DMS153 treated with DMSO at 0.1 percent for 48 hours (cell line): ENCODE data around the gene GRK5.

Source experiments
- DNase-seq: peaks from one replicate; lab custom pipeline; 2025; ENCODE audit not compliant: unreplicated experiment; lab: John Stamatoyannopoulos, UW

Gene GRK5

GRCh38 chr10:119373294-119374102, 166.1 kb downstream of the GRK5 start:
- DNase-seq: no peak

GRCh38 chr10:119374236-119374635, 166.9 kb downstream of the GRK5 start:
- DNase-seq: no peak

GRCh38 chr10:119375574-119376272, 168.4 kb downstream of the GRK5 start:
- no peak for DNase-seq

GRCh38 chr10:119377451-119377957, 170.1 kb downstream of the GRK5 start:
- DNase-seq: no peak

DNA sequence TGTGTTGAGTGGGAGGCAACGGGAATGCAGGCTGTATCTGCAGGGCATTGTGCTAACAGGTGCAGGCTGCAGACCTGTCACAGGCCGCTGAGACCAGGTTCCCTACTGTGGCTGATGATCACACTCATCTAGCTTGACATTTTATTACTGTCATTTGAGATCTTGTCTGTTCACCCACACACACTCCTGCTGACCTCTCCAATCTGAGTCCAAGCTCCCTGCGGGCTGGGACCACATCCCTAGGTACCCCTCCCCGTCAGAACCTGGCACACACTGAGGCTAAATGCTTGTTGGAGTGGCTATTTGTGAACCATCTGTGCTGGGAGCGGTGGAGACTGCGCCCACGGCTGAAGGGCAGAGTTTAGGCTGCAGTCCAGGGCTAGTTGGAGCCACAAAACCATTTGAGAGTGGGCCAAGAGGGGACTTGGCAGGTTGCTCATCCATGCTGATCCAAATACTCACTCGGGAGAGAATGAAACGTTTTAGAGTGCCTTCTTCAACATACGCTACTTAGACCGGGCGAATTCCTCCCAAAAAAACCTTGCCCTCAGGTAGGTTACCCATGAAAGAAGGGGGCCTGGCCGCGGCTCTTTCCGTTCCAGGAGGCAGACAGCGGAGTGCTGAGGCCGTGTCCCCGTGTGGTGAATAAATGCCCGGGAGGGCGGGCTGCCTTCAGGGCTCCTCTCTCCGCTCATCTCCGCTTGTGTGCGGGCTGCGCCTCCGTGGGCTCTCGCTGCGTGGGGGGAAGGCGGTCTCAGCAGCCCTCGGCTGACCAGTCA, 170.8 kb downstream of the GRK5 start:
- no peak for DNase-seq

DNA sequence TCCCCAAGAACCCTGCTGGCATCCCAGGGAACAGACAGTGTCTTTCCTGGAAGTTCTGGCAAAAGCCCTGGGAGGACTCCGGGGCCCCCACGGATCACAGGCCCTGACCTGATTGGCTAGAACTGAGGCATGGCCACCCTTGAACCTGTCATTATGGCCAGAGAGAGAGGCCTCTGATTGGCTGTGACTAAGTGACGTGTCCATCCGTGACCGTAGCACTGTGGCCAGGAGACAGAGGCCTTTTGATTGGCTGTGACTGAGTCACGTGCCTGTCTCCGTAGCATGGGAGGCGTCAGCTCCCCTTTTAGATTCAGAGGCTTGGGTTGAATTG, 171.3 kb downstream of the GRK5 start:
- no peak for DNase-seq

- no peak for DNase-seq
Observed at GRCh38 chr10:119379466-119380071, 172.2 kb downstream of the GRK5 start.

- DNase-seq: no peak
Observed at GRCh38 chr10:119383174-119383856, 175.9 kb downstream of the GRK5 start.

- no peak for DNase-seq
Observed at GRCh38 chr10:119384127-119384526, 176.8 kb downstream of the GRK5 start.

- no peak for DNase-seq
Observed at GRCh38 chr10:119386666-119387065, 179.3 kb downstream of the GRK5 start.

- no peak for DNase-seq
Observed at GRCh38 chr10:119388849-119389345, 181.5 kb downstream of the GRK5 start.

- DNase-seq: no peak
Observed at GRCh38 chr10:119391440-119392251, 184.3 kb downstream of the GRK5 start.

GRCh38 chr10:119393019-119393418, 185.6 kb downstream of the GRK5 start:
- DNase-seq: no peak

DNA sequence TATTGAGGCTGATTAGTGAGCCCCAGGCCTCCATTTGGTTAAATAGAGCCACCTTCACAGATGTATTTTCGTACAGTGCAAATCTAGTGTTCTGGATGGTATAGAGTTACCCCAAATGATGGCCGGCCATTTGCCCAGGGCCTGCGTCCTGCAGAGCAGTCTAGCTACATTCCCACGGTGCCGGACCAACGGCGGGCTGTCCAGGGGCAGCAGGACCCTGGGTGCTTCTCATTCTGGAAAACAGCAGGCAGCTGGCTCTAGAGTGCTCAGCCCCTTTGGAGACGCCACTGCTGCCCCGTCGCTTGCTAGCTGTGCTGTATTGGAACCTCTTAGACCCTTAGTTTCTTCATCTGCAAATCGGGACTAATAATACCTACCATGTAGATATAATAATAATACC, 186.1 kb downstream of the GRK5 start:
- DNase-seq: no peak

GRCh38 chr10:119393845-119394244, 186.5 kb downstream of the GRK5 start:
- no peak for DNase-seq

DNA sequence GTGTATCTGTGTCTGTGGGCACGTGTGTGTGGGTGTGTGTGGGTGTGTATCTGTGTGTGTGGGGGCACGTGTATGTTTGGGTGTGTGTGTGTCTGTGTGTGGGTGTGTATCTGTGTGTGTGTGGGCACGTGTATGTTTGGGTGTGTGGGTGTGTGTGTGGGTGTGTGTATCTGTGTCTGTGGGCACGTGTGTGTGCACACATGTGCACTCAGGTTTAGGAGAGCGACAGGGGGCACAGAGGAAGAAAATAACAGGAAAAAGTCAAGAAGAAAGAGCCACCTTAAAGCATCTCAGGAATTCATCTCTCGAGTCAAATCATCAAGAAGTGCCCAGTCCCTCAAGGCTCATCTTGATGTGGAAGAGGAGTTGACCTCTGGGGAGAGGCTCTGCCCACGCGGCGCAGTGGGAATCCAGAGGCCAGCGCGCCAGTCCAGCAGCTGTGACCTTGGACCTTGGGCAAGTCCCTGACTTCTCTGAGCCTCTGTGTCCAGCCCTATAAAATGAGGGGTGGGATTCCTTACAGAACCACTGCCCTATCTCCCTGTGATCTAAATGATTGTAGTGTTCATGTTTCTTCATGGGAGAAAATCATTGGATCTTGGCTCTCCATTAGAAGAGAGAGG, 187.4 kb downstream of the GRK5 start:
- no peak for DNase-seq

- DNase-seq: no peak
Observed at GRCh38 chr10:119395280-119396007, 188.1 kb downstream of the GRK5 start.

DNA sequence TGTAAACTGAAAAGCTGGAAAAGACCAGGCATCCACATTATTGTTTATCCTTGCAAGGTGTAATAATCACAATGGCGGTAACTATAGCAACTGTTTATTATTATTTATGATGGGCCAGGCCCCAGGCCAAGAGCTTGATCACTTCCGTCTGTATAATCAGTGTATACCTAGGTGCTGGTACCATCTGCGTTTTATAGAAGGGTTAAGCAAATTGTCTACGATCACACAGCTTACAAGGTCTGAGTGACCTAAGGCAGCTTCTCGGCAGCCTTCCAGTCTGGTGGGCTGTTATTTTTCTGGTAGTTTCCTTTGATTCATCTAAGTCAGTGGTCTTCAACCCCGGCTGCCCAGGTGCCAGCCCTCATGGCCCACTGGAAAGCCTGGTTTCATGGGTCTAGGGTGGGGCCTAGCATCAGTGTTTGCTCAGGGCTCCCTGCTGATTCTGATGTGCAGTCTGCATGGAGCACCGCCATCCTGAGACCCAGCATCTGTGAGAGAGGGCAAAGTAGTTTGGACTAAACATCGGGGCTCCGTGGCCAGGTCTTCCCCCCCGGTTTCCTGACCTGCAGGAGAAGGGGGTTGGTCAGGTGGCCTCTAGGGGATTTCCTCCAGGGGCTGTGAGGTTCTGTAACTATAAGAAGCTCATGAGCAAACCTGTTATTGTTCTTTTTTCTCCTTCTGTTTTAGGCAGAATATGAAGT, 188.8 kb downstream of the GRK5 start:
- DNase-seq: peak; percentile 39
